Fibroblast of skin of left biceps (primary cell): ENCODE measurements around the gene FLII.

Source experiments
- DNase-seq, 2 experiments: peaks; one replicate each; pipeline ENCODE4 v3.0.0-alpha.2; 2013; ENCODE audit warnings: low read depth in 2 of 2

Gene FLII

GRCh38 chr17:18245038-18245776 is 13.3 kb downstream of the FLII start:
- DNase-seq = no peak

- no peak for DNase-seq
These were observed 17.2 kb downstream of the FLII start for GRCh38 chr17:18241229-18241871.

- DNase-seq = no peak
These were observed 18.1 kb downstream of the FLII start for GRCh38 chr17:18240449-18240848.

- no peak for DNase-seq
These were observed 20.2 kb downstream of the FLII start for GRCh38 chr17:18238299-18238698.

DNA sequence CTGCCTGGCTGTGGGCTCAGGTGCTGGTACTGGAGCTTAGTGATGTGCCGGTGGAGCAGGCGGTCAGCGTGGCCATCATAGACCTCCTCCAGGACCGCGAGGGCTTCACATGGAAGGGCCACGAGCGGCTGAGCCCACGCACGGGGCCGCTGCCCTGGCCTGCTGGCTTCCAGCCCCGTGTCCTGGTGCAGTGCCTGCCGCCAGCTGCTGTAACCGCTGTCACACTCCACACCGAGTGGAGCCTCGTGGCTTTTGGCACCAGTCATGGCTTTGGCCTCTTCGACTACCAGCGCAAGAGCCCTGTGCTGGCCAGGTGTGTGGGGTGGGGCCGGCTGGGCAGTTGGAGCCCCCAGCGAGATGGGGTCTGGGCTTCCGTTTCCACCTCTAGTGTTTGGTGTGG is 21.1 kb downstream of the FLII start:
- DNase-seq = no peak

- no peak for DNase-seq
These were observed 22.0 kb downstream of the FLII start for GRCh38 chr17:18236494-18236893.

- no peak for DNase-seq
These were observed 22.7 kb downstream of the FLII start for GRCh38 chr17:18235743-18236256.

- DNase-seq = no peak
These were observed 23.6 kb downstream of the FLII start for GRCh38 chr17:18234853-18235380.

DNA sequence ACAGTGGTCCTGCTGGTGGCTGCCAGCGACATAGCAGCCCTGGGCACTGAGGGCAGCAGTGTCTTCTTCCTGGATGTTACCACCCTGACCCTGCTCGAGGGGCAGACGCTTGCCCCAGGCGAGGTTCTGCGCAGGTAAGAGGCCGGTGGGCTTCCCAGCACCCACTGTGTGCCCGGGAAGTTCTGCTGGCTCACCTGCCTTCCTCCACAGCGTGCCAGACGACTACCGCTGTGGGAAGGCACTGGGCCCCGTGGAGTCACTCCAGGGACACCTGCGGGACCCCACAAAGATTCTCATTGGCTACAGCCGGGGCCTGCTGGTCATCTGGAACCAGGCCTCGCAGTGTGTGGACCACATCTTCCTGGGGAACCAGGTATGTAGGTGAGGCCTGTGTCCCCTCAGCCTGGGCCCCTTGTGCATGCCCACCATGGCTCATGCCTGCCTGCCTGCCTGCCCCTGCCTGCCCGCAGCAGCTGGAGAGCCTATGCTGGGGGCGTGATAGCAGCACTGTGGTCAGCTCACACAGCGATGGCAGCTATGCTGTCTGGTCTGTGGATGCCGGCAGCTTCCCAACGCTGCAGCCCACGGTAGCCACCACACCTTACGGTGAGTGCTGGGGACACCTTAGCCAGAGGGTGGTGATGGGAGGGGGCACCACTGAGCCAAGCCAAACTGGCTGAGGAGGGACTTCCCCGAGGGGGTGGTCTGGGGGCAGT is 24.6 kb downstream of the FLII start:
- DNase-seq = no peak

DNA sequence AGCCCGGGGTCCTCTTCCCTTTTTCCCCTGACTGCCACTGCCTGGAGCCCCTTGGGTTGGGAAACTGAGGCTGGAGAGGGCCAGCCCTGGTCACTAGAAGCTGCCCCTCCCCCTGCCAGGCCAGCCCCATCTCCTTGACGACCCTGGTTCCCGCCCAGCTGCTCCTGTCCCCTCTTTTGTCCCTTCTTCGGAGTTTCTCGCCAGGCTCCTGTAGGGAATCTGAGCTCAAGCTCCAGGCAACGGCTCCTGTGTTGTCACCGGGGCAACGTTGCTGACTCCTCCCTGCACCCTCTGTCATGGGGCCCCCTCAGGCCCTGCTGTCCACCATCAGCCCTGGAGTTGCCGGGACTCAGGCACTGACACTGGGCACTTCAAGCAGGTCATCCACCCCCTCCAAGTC is 27.4 kb downstream of the FLII start:
- DNase-seq = no peak

- no peak for DNase-seq
These were observed 28.0 kb downstream of the FLII start for GRCh38 chr17:18230288-18231141.

DNA sequence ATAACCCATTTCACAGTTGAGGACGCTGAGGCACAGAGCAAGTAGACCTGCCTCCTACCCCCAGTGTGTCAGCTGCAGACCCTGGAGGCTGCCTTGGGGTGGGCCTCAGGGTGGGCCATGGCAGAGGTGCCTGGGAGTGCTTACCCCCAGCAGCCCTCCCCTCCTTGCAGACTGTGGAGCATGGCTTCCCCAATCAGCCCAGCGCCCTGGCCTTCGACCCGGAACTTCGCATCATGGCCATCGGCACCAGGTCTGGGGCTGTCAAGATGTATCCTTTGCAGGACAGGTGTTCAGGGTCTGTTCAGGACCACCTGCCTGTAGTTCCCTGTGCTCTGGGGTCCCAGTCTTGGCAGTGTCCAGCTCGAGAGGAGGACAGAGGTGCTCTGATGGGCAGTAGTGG is 28.8 kb downstream of the FLII start:
- no peak for DNase-seq

DNA sequence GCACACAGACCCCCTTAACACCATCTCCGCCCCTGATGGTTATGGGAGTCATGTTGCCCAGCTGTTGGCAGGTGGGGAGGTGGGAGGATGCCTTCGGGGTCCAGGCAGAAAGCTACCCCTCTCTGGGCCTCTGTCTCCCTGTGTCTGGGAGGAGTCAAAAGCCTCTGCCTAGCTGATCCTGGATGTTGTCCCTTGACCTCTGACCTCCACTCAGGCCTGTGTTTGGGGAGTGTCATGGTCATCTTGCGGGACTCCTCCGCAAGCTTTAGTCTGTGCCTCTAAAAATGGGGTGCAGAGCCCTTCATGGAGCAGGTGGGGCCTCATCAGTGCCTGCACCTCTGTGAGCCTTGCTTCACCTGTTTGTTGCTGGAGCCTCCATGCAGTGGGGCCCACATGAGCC is 29.3 kb downstream of the FLII start:
- no peak for DNase-seq

DNA sequence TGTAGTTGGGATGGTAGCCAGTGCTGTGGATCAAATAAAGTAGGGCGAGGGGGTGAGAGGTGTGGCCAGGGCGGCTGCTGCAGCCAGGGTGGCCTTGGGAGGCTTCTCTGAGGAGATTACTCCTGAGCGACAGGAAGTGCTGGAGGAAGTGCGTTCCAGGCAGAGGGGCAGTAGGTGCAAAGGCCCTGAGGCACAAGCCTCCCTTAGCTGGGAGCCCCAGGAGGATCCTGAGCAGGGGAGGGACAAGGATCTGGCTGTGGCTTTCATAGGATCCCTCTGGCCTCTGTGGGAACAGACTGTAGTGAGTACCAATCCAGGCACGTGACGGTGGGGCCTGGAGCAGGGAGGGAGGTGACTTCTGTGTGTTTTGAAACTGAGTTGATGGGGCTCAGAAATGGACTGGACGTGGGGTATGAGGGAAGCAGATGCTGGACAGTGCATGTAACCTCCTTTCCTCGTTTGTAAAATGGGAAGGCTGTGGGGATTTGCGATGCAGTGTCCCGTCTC is 30.3 kb downstream of the FLII start:
- no peak for DNase-seq

- no peak for DNase-seq
These were observed 30.9 kb downstream of the FLII start for GRCh38 chr17:18227635-18228034.

GRCh38 chr17:18226284-18226945 is 32.1 kb downstream of the FLII start:
- DNase-seq = no peak

GRCh38 chr17:18225642-18226283 is 32.8 kb downstream of the FLII start:
- DNase-seq = no peak

DNA sequence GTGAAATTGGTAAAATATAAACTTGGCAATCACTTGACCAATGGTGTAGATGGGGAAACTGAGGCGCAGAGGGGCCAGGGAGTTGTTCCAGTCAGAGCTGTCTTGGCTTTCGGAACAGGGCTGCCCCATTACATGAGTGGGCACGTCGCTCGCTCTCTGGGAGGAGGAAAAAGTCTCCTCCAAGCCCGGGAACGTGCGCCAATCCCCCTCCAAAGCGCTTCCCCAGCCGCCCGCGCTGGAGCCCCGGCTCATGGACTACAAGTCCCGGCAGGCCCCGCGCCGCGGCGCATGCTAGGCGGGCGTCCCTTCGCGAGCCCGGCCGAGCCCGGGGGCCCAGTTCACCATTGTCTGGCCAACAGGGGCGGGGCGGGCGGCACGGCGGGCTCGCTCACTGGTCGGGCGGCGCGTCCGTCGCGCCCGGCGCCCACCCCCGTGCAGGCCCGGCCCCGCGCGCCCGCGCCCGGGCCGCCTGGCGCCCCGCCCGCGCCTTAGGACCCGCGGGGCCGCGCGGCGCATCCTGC is 33.4 kb downstream of the FLII start, which contains the start of gene LLGL1:
TSS of gene LLGL1 (plus strand) at position 515 of the 521 bp plus-strand sequence. CDS start 48 bp downstream, outside the sequence.
- DNase-seq = peak; percentile 89 to 92

DNA sequence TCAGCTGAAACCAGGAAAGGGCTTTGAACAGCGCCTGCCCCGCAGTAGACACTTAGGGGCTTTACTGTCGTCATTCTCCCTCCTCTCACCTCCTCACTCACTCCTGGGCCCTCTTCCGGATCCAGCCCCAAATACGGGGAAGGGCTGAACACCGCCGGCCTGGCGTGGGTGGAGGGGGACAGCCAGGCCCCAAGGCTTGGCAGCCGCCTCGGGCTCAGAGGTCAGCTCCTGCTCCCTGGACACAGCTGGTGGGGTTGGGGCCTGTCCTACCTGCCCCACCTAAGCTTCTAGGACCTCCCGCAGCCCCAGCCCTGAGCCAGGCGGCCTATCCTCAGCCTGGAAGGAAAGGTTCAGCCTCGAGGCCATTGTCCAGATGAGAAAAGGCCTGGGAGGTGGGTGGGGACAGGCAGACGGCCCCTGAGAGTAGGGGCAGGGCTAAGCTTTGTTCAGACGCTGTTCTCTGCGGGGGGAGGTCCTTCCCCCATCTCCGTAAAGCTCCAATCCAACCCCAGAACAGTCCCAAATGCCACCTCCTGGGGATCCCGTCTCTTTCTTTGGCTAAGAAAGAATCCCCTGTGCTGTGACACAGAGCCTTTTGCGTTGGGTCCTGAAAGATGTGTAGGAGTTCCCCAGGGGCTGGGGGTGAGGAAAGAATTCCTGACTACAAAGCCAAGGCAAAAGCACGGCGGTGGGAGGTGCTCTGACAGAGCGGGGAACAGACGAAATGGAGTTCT is 34.0 kb downstream of the FLII start:
- no peak for DNase-seq
